Parathyroid adenoma (tissue), 2 donors: ENCODE measurements around the gene LRWD1.

Source experiments
- H2AFZ ChIP-seq: fragments of 300-600 bp; sonication (generic); one replicate; pipeline ENCODE4 v1.7.0; 2017; ENCODE audit warnings: antibody characterized with exemption, mild to moderate bottlenecking
- H3K27ac ChIP-seq: fragments of 300-600 bp; sonication (generic); one replicate; pipeline ENCODE4 v1.7.0; 2017
- H3K27me3 ChIP-seq: fragments of 300-600 bp; sonication (generic); one replicate; pipeline ENCODE4 v1.7.0; 2017; ENCODE audit warnings: low read length; ENCODE audit not compliant: control insufficient read depth, insufficient read depth
- H3K36me3 ChIP-seq: fragments of 300-600 bp; sonication (generic); one replicate; pipeline ENCODE4 v1.7.0; 2017; ENCODE audit warnings: low read length; ENCODE audit not compliant: control insufficient read depth, insufficient read depth
- H3K4me1 ChIP-seq: fragments of 300-600 bp; sonication (generic); one replicate; pipeline ENCODE4 v1.7.0; 2017; ENCODE audit warnings: control low read depth
- H3K4me2 ChIP-seq: fragments of 300-600 bp; sonication (generic); one replicate; pipeline ENCODE4 v1.7.0; 2017; ENCODE audit warnings: low read length
- H3K4me3 ChIP-seq: fragments of 300-600 bp; sonication (generic); one replicate; pipeline ENCODE4 v1.7.0; 2017; ENCODE audit warnings: low read depth, low read length
- H3K79me2 ChIP-seq: fragments of 300-600 bp; sonication (generic); one replicate; pipeline ENCODE4 v1.7.0; 2017; ENCODE audit warnings: control low read depth
- H3K9ac ChIP-seq: fragments of 300-600 bp; sonication (generic); one replicate; pipeline ENCODE4 v1.7.0; 2017; ENCODE audit warnings: mild to moderate bottlenecking
- H3K9me3 ChIP-seq: fragments of 300-600 bp; sonication (generic); one replicate; pipeline ENCODE4 v1.7.0; 2017; ENCODE audit warnings: low read length; ENCODE audit not compliant: control insufficient read depth
- TF ChIP-seq, protein P1 (sequence below): fragments of 300-600 bp; sonication (generic); IDR thresholded peaks from one replicate; pipeline ENCODE4 v1.7.0; 2017; ENCODE audit warnings: antibody characterized with exemption, mild to moderate bottlenecking
- donor health status: primary hyperparathyroidism.

Gene LRWD1

DNA sequence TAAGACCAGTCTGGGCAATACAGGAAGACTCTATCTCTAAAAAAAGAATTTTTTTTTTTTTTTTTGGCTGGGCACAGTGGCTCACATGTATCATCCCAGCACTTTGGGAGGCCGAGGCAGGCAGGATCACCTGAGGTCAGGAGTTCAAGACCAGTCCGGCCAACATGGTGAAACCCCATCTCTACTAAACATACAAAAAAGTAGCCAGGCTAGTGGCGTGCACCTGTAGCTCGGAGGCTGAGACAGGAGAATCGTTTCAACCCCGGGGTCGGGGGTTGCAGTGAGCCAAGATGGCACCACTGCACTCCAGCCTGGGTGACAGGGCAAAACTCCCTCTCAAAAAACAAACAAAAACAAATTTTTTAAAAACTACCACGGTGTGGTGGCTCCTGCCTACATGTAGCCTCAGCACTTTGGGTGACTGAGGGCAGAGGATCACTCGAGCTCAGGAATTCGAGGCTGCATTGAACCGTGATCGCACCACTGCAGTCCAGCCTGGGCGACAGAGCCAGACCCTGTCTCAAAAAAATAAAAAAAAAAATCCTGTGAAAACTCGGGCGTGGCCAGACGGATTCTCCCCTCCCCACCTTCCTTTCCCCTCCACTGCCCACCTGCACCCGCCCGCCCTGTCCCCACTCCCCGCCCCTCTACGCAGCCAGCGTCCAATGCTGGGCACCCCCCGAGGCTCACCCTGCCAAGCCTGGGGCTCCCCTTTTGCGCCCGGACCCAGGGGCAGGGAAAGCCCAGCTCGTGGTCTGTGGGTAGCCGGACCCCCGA, 32.2 kb upstream of the LRWD1 start:
- Histone ChIP-seq H3K27ac (peak overlapping the region; percentile 94), H3K9ac (no peak overlapping the region), H3K27me3 (no peaks in the 10 kb centered on the region), H3K4me3 (peak overlapping the region; percentile 61), H3K9me3 (no peaks in the 10 kb centered on the region), H3K79me2 (no peaks in the 10 kb centered on the region), H2AFZ (peak overlapping the region; percentile 78), H3K4me1 (peaks cover 24% of the 10 kb centered on the region), H3K4me2 (peak overlapping the region; percentile 87), H3K36me3 (no peaks in the 10 kb centered on the region)
- TF ChIP-seq, protein P1, sequence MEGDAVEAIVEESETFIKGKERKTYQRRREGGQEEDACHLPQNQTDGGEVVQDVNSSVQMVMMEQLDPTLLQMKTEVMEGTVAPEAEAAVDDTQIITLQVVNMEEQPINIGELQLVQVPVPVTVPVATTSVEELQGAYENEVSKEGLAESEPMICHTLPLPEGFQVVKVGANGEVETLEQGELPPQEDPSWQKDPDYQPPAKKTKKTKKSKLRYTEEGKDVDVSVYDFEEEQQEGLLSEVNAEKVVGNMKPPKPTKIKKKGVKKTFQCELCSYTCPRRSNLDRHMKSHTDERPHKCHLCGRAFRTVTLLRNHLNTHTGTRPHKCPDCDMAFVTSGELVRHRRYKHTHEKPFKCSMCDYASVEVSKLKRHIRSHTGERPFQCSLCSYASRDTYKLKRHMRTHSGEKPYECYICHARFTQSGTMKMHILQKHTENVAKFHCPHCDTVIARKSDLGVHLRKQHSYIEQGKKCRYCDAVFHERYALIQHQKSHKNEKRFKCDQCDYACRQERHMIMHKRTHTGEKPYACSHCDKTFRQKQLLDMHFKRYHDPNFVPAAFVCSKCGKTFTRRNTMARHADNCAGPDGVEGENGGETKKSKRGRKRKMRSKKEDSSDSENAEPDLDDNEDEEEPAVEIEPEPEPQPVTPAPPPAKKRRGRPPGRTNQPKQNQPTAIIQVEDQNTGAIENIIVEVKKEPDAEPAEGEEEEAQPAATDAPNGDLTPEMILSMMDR = no peak

DNA sequence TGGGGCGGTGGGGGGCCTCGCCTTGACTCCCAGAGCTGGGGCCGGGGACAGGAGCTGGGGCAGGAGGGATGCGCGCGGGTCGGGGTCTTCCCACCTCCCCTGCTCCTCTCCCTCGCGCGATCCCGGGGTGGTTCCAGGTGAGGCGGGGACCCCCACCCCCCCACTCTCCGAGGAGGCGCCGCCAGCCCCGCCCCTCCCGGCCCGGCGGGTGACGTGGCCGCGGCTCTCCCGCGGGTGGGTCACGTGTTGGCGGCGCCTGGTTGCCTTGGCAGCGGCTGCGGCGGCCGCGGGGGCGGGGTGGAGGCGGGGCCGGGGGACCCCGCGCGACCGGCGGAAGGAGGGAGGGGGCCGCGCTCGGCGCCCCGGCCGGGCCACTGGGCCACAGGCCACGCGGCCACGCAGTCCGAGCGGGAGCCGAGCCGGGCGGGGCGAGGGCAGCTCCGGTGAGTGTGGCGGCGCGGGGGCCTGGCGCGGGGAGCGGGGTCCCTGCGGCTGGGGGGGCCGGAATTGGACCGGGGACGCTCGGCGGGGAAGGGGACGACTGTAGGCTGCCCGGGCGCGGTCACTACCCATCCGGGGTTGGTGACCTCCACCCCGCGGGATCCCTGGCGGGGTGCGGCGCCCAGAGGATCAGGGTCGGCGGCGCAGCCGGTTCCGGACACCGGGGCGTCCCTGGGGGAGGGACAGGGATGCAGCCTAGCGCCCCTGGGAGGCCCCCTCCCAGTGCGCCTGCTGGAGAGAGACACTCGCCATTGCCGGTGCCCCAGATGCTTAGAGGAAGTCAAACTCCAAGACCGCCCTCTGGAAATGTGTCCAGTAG, 31.4 kb upstream of the LRWD1 start, which contains the start of gene ORAI2:
TSS of gene ORAI2 (plus strand) at position 357 of the 820 bp plus-strand sequence. CDS start 5,382 bp downstream, outside the sequence.
- Histone ChIP-seq H2AFZ (peak within 1 kb of the TSS; percentile 85), H3K4me2 (peak within 1 kb of the TSS; percentile 87), H3K9me3 (no peaks in the 10 kb centered on the region), H3K4me1 (peaks cover 24% of the 10 kb centered on the region), H3K27me3 (no peaks in the 10 kb centered on the region), H3K9ac (no peak within 1 kb of the TSS), H3K79me2 (no peaks in the 10 kb centered on the region), H3K36me3 (no peaks in the 10 kb centered on the region), H3K4me3 (peak within 1 kb of the TSS; percentile 82), H3K27ac (peak within 1 kb of the TSS; percentile 94)
- TF ChIP-seq, protein P1 = no peak

DNA sequence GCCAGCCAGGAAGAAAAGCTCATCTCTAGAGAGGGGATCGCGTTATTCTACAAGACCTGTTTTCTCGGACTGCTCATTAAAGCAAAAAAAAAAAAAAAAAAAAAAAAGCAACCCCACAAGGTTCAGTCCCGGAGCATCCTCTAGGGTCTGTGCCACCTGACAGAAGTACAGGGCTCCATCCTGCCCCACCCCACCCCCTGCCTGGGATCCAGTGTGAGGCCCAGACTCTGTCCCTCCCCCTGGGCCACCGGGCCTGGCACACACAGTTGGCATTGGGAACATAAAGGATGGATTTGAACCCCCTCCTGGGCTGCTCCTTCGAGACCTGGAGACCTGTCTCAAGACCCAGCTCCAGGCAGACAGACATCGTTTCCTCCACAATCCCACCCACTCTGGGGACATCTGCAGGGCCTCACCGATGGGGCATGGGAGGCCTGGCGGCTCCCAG, 30.7 kb upstream of the LRWD1 start:
- H3K27ac ChIP-seq = peak overlapping the region; percentile 57
- no peaks in the 10 kb centered on the region for H3K79me2 ChIP-seq
- H2AFZ ChIP-seq = peak overlapping the region; percentile 85
- peak overlapping the region; percentile 87 for H3K4me2 ChIP-seq
- no peaks in the 10 kb centered on the region for H3K27me3 ChIP-seq
- no peaks in the 10 kb centered on the region for H3K36me3 ChIP-seq
- H3K9me3 ChIP-seq = no peaks in the 10 kb centered on the region
- no peak overlapping the region for H3K9ac ChIP-seq
- TF ChIP-seq, protein P1 = no peak
- H3K4me3 ChIP-seq = peak overlapping the region; percentile 82
- peaks cover 24% of the 10 kb centered on the region for H3K4me1 ChIP-seq

DNA sequence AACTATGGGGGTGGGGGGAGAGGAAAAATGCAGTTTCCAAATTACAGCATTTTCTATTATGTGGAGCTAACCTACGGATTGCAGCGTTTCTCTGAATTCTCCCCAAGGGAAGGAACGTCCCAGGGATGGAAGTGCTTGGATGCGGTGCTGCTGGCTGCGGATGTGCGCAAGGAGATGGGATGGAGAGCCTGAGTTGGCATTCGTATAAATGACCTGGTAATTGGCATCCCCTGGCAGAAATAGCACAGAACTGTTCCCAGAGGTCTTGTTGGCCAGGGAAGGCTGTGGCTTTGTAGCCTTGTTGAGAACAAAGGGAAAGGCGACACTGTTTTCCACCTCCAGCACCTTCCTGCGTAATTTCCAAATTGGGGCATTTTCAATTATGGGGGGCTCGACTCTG, 28.7 kb upstream of the LRWD1 start:
- H3K36me3 ChIP-seq = no peaks in the 10 kb centered on the region
- no peak overlapping the region for H3K4me2 ChIP-seq
- H3K4me1 ChIP-seq = peaks cover 19% of the 10 kb centered on the region
- no peak overlapping the region for H2AFZ ChIP-seq
- no peaks in the 10 kb centered on the region for H3K27me3 ChIP-seq
- TF ChIP-seq, protein P1 = no peak
- H3K27ac ChIP-seq = no peak overlapping the region
- H3K4me3 ChIP-seq = no peak overlapping the region
- H3K79me2 ChIP-seq = no peaks in the 10 kb centered on the region
- H3K9ac ChIP-seq = no peak overlapping the region
- H3K9me3 ChIP-seq = no peaks in the 10 kb centered on the region
